GM21825 (cell line): ENCODE results near the gene AUH.

Experiments used
- ATAC-seq: cut with Tn5 transposase; IDR thresholded peaks from one replicate; pipeline ENCODE4 v1.9.1; 2021; ENCODE audit warnings: mild to moderate bottlenecking, moderate library complexity; ENCODE audit not compliant: unreplicated experiment

Gene AUH

GRCh38 chr9:91255327-91255726 lies 106.4 kb downstream of the AUH start:
- ATAC-seq, result no peak

DNA sequence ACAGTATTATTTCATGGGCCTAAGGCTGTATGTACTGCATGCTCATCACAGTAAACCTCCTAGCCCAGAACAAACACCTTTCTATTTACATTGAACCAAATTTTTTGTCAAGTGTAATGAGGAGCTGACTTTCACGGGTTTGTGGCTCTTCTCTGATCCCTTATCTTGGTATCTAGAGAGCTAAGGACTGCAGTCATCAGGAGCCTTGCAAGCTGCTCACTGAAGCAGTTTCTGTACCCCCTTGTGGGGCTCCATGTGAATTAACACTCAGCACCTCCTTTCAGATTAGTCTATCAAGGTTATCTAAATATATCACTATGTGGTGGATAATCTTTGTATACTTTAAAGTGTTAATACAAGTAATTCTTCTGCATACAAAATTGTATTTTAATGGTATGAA lies 108.2 kb downstream of the AUH start:
- ATAC-seq, result no peak

GRCh38 chr9:91248707-91249106 lies 113.0 kb downstream of the AUH start:
- ATAC-seq, result no peak

GRCh38 chr9:91247278-91247677 lies 114.4 kb downstream of the AUH start:
- no peak for ATAC-seq

DNA sequence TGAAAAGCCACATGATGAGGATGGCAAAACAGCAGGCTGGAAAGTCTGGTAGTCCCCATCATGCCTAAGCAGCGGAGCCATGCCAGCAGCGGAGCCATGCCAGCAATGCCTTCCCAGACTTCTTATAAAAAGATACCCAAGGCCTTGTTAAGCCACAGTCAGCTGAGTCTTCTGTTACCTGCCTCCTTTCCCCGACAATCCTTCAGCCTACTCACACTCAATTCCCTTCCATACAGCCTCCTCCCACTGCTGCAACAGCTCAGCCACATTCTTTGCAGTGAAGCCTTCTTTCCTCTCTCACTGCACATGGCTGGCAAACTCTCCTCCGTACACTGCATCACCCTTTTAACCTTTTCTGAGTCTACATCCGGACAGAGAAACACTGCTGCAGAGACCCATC lies 114.9 kb downstream of the AUH start:
- no peak for ATAC-seq

DNA sequence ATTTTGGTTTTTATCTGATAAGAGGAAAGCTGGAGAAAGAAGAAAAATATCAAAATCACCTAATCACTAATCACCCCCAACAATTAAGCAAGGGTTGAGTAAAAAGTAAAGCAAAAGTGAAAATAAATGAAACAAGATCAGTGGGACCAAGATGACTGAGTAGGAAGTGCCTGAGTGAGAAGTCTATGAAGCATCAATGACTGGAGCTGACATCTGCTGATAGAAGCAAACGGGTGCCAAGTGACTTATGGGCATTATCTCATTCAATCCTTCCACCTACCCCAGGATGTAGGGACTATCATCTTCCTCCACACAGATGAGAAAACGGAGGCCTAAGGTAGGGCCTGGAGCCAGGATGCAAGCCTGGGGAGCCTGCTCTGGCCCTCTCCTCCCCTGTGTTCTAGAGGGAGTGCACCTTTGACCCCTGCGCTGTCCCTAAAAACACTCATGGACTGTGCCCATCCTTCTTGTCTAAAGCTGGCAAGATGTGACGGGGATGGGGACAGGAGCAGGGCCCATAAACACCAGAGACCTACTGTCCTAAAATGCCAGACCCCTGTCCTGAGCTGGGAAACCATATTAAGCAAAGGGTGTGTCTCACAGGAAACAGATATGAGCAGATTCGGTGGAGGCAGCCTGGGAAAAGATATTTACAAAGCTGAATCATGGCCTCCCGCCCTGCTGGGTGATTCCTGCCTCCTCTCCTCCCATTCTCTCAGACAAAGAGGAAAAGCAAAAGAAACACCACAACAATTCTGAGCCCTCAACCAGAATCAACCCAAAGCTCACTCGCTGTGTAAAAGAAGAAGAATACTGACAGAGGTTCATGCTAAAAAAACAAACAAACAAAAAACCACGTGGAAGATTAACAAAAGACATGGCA lies 116.0 kb downstream of the AUH start:
- no peak for ATAC-seq

- ATAC-seq, result no peak
These were observed 118.7 kb downstream of the AUH start for GRCh38 chr9:91243029-91243428.

GRCh38 chr9:91241909-91242308 lies 119.8 kb downstream of the AUH start:
- ATAC-seq, result no peak

- ATAC-seq, result no peak
These were observed 121.0 kb downstream of the AUH start for GRCh38 chr9:91240596-91241165.

DNA sequence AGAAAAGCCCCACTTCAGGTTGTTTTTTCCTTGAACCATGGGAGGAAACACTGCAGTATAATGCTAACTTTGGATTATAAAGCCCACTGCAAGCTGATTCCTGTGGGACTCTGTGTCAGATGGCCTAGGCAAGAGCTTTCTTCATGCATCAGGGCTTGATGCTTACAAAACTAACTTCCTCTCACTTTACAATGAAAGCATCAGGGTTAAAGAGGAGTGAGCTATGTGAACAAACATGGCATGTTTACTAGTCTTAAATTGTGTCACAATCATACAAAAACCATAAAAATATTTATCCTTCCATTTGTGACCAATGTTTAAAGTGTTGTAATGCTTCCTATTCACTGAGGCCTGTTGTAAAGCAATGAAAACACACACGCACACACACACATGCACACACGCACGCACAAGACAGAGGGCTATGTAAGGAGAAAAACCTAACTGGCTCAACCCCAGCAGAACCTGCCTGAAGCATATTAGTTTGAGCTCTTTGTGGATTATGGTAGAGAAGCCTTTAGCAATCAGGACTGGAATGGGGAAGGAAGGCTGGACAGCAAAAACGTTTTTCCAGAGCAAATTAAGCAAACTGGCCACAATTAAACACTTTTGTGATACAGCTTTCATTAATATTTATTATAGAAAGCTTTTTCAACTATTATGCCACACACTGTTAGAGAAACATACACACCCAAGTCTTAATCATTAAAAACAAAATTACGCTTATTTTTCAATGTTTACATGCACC lies 122.2 kb downstream of the AUH start:
- no peak for ATAC-seq

DNA sequence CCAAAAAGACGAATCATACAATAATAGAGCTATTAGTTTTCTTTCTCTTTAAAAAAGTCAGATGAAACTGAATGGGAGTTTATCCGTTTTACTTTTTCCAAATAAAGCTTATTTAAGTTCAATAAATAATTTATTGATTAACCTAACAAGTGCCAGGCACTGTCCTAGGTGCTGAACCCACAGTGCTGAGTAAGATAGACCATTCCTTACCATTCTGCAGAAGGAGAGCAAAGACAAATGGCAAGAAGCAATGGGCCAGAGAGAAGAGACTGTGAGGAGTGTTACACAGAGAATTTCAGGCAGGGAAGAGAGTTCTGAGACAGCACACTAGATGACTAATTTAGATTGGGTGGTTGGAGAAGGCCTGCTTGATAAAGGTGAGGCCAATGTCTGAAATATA lies 127.2 kb downstream of the AUH start:
- ATAC-seq, result no peak

DNA sequence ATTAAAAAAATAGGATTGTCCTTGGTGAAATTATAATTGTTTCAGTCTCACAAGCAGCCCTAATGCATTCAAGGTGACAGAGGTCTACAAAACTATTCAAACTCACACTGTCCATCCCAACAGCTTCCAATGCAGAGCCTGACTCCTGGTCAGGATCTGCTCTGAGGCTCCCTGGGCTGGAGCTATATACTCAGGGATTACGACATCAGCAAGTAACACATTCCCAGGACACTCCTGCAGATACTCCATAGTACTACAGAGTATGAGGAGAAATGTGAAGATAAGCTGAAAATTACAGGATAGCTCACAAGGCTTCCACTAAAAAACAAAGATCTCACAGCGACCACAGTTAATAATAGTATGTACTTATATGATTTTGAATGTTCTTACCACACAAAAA lies 130.1 kb downstream of the AUH start:
- ATAC-seq, result no peak

- no peak for ATAC-seq
These were observed 138.7 kb downstream of the AUH start for GRCh38 chr9:91223000-91223399.

GRCh38 chr9:91222457-91222856 lies 139.3 kb downstream of the AUH start:
- ATAC-seq, result no peak

- ATAC-seq, result no peak
These were observed 140.4 kb downstream of the AUH start for GRCh38 chr9:91221332-91221731.

DNA sequence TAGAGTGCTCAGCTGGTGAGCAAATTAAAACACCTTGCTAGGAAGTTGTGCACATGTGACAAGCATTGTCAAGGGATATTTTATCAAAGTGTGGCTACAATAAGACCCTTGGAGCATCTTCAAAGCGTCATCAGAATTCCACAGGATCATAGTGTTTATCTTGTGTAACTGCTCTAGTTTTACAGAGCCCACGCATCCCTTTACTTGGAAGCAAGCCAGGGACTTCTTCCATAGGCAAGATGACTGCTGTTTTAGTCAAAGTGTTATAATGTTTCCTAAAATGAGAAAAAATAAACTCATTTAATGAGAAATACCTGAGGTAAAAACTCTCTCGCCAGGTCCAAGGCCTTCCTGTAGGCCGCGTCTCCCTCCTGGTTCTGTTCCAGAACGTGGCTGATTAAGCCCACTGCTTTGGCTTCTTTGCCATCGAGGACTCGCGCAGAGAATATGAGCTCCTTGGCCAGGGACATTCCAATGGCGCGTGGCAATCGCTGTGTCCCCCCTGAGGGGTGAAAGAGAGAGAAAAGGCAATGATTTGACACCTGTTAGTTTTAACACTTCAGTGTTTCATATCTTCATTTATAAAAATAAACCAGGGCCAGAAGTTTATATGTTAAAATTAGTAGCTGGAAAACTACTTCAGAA lies 141.1 kb downstream of the AUH start:
- ATAC-seq, result no peak

DNA sequence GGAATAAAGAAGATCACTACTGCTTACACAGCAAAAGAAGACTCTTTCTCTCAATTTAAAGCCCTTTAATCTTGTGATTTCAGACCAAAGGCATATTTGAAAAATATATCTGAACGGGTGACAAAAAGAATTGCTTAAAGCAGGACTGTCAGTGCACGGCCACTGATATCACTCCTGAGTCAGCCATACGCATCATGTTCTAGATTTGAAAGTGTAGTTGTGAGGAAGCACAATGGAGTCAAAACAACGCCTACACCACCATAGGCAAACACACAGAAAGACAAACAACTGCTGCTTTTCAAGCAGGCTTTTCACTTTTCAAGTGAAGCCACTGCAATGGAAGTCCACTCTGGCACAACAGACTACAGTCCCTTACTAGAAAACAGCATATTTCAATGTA lies 141.7 kb downstream of the AUH start:
- no peak for ATAC-seq

DNA sequence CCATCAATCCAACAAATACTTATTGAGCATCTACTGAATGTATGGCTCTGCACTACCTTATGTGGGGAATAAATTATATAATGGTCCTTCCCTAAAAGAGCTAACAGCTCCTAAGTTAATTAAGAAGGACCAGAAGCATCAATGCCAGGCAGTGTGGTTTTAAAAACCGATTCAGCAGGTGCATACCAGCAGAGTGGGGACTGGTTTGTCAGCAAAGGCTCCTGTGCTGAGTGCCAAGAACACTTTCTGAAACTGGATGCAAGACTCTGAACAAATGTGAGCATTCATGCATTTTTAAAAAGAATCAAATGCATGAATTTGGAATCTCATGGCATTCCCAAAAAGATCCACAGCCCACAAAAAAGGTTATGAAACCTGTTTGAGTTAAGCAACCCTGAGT lies 142.2 kb downstream of the AUH start:
- no peak for ATAC-seq

DNA sequence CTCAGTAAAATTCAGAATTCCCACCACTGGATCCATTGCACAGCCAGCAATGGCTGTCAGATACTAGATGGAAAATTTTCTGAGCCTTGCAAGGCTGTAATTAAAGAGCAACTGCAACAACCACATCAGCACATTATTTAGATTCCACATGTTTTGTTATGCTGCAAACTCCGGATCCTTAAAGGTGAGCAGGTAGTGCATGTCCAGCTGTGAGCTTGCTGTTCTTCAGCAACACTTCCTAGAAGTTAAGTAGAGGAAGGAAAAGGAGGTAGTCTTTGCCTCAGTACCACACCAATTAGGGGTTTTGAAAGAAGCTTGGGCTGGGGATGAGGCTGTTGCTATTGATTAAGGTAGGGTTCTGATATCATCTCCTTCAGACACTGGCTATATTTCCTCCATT lies 144.3 kb downstream of the AUH start:
- no peak for ATAC-seq

- no peak for ATAC-seq
These were observed 146.9 kb downstream of the AUH start for GRCh38 chr9:91214867-91215266.

GRCh38 chr9:91214086-91214485 lies 147.6 kb downstream of the AUH start:
- no peak for ATAC-seq
